ENCODE data around the gene HDAC7. TPM values are rescaled to one million over a fixed set of nuclear protein-coding genes. Genes with fewer than 3 reads are reported as not detected.

Gene HDAC7
- total and polyA plus RNA-seq, 4 donors, result 13.5 to 64.2 (median 32.0) TPM

- peaks cover 40% of the 10 kb centered on the region for H3K4me1 ChIP-seq (ENCODE audit: control insufficient read depth, insufficient read depth, low read length)
- H3K9me3 ChIP-seq (ENCODE audit: control insufficient read depth, insufficient read depth, low read length), result no peaks in the 10 kb centered on the region
- peaks cover 1% of the 10 kb centered on the region for H3K36me3 ChIP-seq (ENCODE audit: control insufficient read depth, insufficient read depth, low read length)
- DNase-seq (ENCODE audit: low read depth in 4 of 6, low spot score in 6 of 6), result no peak
- no peaks in the 10 kb centered on the region for H3K27me3 ChIP-seq (ENCODE audit: control insufficient read depth, insufficient read depth, low read length)
- 3% methylated on average over 7 of the region's 10 CpGs for WGBS (ENCODE audit: insufficient coverage)
- peak overlapping the region; percentile 61 for H3K4me3 ChIP-seq (ENCODE audit: low read depth, low read length)
- peak overlapping the region; percentile 45 for H3K27ac ChIP-seq (ENCODE audit: low read depth, low read length)
Measured at GRCh38 chr12:47758584-47758833, 61.2 kb downstream of the HDAC7 start.

GRCh38 chr12:47757840-47758583, 61.7 kb downstream of the HDAC7 start:
- peak in 1 of 6 donors; percentile 39 for DNase-seq (ENCODE audit: low read depth in 4 of 6, low spot score in 6 of 6)
- peak overlapping the region; percentile 45 for H3K27ac ChIP-seq (ENCODE audit: low read depth, low read length)
- peaks cover 44% of the 10 kb centered on the region for H3K4me1 ChIP-seq (ENCODE audit: control insufficient read depth, insufficient read depth, low read length)
- no peaks in the 10 kb centered on the region for H3K9me3 ChIP-seq (ENCODE audit: control insufficient read depth, insufficient read depth, low read length)
- WGBS (ENCODE audit: insufficient coverage), result 48% methylated on average over 20 of the region's 20 CpGs
- no peaks in the 10 kb centered on the region for H3K27me3 ChIP-seq (ENCODE audit: control insufficient read depth, insufficient read depth, low read length)
- peaks cover 5% of the 10 kb centered on the region for H3K36me3 ChIP-seq (ENCODE audit: control insufficient read depth, insufficient read depth, low read length)
- peak overlapping the region; percentile 61 for H3K4me3 ChIP-seq (ENCODE audit: low read depth, low read length)

- Histone ChIP-seq H3K27me3 (ENCODE audit: control insufficient read depth, insufficient read depth, low read length) (no peaks in the 10 kb centered on the region), H3K36me3 (ENCODE audit: control insufficient read depth, insufficient read depth, low read length) (peaks cover 5% of the 10 kb centered on the region), H3K4me1 (ENCODE audit: control insufficient read depth, insufficient read depth, low read length) (peaks cover 44% of the 10 kb centered on the region), H3K4me3 (ENCODE audit: low read depth, low read length) (peak overlapping the region; percentile 61), H3K9me3 (ENCODE audit: control insufficient read depth, insufficient read depth, low read length) (no peaks in the 10 kb centered on the region), H3K27ac (ENCODE audit: low read depth, low read length) (peak overlapping the region; percentile 13)
- WGBS (ENCODE audit: insufficient coverage), result 63% methylated on average over 7 of the region's 7 CpGs
- no peak for DNase-seq (ENCODE audit: low read depth in 4 of 6, low spot score in 6 of 6)
Measured at GRCh38 chr12:47757364-47757839, 62.3 kb downstream of the HDAC7 start.

GRCh38 chr12:47755655-47756562, 63.8 kb downstream of the HDAC7 start:
- Histone ChIP-seq H3K4me1 (ENCODE audit: control insufficient read depth, insufficient read depth, low read length) (peaks cover 44% of the 10 kb centered on the region), H3K9me3 (ENCODE audit: control insufficient read depth, insufficient read depth, low read length) (no peaks in the 10 kb centered on the region), H3K27ac (ENCODE audit: low read depth, low read length) (no peak overlapping the region), H3K36me3 (ENCODE audit: control insufficient read depth, insufficient read depth, low read length) (peaks cover 18% of the 10 kb centered on the region), H3K27me3 (ENCODE audit: control insufficient read depth, insufficient read depth, low read length) (no peaks in the 10 kb centered on the region), H3K4me3 (ENCODE audit: low read depth, low read length) (no peak overlapping the region)
- 83% methylated on average over 12 of the region's 12 CpGs for WGBS (ENCODE audit: insufficient coverage)
- no peak for DNase-seq (ENCODE audit: low read depth in 4 of 6, low spot score in 6 of 6)

GRCh38 chr12:47754881-47755280, 64.8 kb downstream of the HDAC7 start:
- 94% methylated on average over 2 of the region's 3 CpGs for WGBS (ENCODE audit: insufficient coverage)
- Histone ChIP-seq H3K36me3 (ENCODE audit: control insufficient read depth, insufficient read depth, low read length) (peaks cover 29% of the 10 kb centered on the region), H3K27ac (ENCODE audit: low read depth, low read length) (no peak overlapping the region), H3K4me1 (ENCODE audit: control insufficient read depth, insufficient read depth, low read length) (peaks cover 44% of the 10 kb centered on the region), H3K9me3 (ENCODE audit: control insufficient read depth, insufficient read depth, low read length) (no peaks in the 10 kb centered on the region), H3K4me3 (ENCODE audit: low read depth, low read length) (no peak overlapping the region), H3K27me3 (ENCODE audit: control insufficient read depth, insufficient read depth, low read length) (no peaks in the 10 kb centered on the region)
- no peak for DNase-seq (ENCODE audit: low read depth in 4 of 6, low spot score in 6 of 6)

GRCh38 chr12:47754126-47754525, 65.6 kb downstream of the HDAC7 start:
- peaks cover 39% of the 10 kb centered on the region for H3K4me1 ChIP-seq (ENCODE audit: control insufficient read depth, insufficient read depth, low read length)
- no peaks in the 10 kb centered on the region for H3K9me3 ChIP-seq (ENCODE audit: control insufficient read depth, insufficient read depth, low read length)
- H3K4me3 ChIP-seq (ENCODE audit: low read depth, low read length), result no peak overlapping the region
- no peak for DNase-seq (ENCODE audit: low read depth in 4 of 6, low spot score in 6 of 6)
- 100% methylated on average over 1 of the region's 4 CpGs for WGBS (ENCODE audit: insufficient coverage)
- no peaks in the 10 kb centered on the region for H3K27me3 ChIP-seq (ENCODE audit: control insufficient read depth, insufficient read depth, low read length)
- no peak overlapping the region for H3K27ac ChIP-seq (ENCODE audit: low read depth, low read length)
- peaks cover 36% of the 10 kb centered on the region for H3K36me3 ChIP-seq (ENCODE audit: control insufficient read depth, insufficient read depth, low read length)

- no peak for DNase-seq (ENCODE audit: low read depth in 4 of 6, low spot score in 6 of 6)
- peaks cover 32% of the 10 kb centered on the region for H3K4me1 ChIP-seq (ENCODE audit: control insufficient read depth, insufficient read depth, low read length)
- H3K27ac ChIP-seq (ENCODE audit: low read depth, low read length), result no peak overlapping the region
- H3K4me3 ChIP-seq (ENCODE audit: low read depth, low read length), result no peak overlapping the region
- no peaks in the 10 kb centered on the region for H3K9me3 ChIP-seq (ENCODE audit: control insufficient read depth, insufficient read depth, low read length)
- H3K27me3 ChIP-seq (ENCODE audit: control insufficient read depth, insufficient read depth, low read length), result no peaks in the 10 kb centered on the region
- WGBS (ENCODE audit: insufficient coverage), result 70% methylated on average over 7 of the region's 11 CpGs
- H3K36me3 ChIP-seq (ENCODE audit: control insufficient read depth, insufficient read depth, low read length), result peaks cover 43% of the 10 kb centered on the region
Measured at GRCh38 chr12:47753021-47754001, 66.4 kb downstream of the HDAC7 start.

- Histone ChIP-seq H3K27ac (ENCODE audit: low read depth, low read length) (no peak overlapping the region), H3K4me1 (ENCODE audit: control insufficient read depth, insufficient read depth, low read length) (peaks cover 24% of the 10 kb centered on the region), H3K9me3 (ENCODE audit: control insufficient read depth, insufficient read depth, low read length) (no peaks in the 10 kb centered on the region), H3K4me3 (ENCODE audit: low read depth, low read length) (no peak overlapping the region), H3K36me3 (ENCODE audit: control insufficient read depth, insufficient read depth, low read length) (peaks cover 48% of the 10 kb centered on the region), H3K27me3 (ENCODE audit: control insufficient read depth, insufficient read depth, low read length) (no peaks in the 10 kb centered on the region)
- 65% methylated on average over 6 of the region's 7 CpGs for WGBS (ENCODE audit: insufficient coverage)
- no peak for DNase-seq (ENCODE audit: low read depth in 4 of 6, low spot score in 6 of 6)
Measured at GRCh38 chr12:47752552-47752951, 67.2 kb downstream of the HDAC7 start.

- Histone ChIP-seq H3K36me3 (ENCODE audit: control insufficient read depth, insufficient read depth, low read length) (peaks cover 51% of the 10 kb centered on the region), H3K27me3 (ENCODE audit: control insufficient read depth, insufficient read depth, low read length) (no peaks in the 10 kb centered on the region), H3K27ac (ENCODE audit: low read depth, low read length) (no peak overlapping the region), H3K4me1 (ENCODE audit: control insufficient read depth, insufficient read depth, low read length) (peaks cover 23% of the 10 kb centered on the region), H3K4me3 (ENCODE audit: low read depth, low read length) (no peak overlapping the region), H3K9me3 (ENCODE audit: control insufficient read depth, insufficient read depth, low read length) (no peaks in the 10 kb centered on the region)
- WGBS (ENCODE audit: insufficient coverage), result 94% methylated on average over 3 of the region's 4 CpGs
- DNase-seq (ENCODE audit: low read depth in 4 of 6, low spot score in 6 of 6), result no peak
Measured at GRCh38 chr12:47752121-47752520, 67.6 kb downstream of the HDAC7 start.

All from spinal cord (tissue), 10 donors.